ENCODE data around the gene STX2.
"Not testable (repeated sequence)": the region's sequence is repeated elsewhere in the genome, so short reads cannot be mapped to it uniquely, and the experiment has no call there.

STX2 gene

DNA sequence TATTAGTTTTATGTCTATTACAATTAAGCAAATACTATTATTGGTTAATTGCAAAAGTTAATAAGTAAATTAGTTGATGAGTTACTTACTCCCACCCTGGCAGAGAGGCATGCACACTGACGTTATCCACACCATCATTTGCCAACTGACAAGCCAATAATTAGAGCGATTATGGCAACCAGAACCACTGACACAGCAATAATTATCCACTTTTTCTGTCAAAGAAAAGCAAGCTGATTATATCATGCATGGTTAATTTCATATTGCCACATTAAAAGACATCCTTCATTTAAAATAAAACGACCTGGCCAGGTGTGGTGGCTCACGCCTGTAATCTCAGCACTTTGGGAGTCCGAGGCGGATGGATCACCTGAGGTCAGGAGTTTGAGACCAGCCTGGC lies 43.1 kb downstream of the STX2 start:
- no peak for DNase-seq

DNA sequence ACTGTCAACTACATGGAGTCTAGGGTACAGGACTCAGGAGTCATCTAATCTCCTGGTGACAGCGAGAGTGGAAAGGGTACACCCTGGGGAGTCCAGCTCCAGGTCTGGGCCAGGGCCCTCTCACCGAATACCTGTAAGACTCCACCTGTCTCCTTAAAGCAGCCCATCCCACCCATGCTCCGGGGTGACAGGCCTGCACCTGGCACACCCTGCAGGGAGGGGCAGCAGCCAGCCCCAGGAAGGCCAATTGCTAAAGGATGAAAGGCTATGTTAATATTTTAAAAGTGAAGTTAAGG lies 45.5 kb downstream of the STX2 start:
- DNase-seq, result no peak

DNA sequence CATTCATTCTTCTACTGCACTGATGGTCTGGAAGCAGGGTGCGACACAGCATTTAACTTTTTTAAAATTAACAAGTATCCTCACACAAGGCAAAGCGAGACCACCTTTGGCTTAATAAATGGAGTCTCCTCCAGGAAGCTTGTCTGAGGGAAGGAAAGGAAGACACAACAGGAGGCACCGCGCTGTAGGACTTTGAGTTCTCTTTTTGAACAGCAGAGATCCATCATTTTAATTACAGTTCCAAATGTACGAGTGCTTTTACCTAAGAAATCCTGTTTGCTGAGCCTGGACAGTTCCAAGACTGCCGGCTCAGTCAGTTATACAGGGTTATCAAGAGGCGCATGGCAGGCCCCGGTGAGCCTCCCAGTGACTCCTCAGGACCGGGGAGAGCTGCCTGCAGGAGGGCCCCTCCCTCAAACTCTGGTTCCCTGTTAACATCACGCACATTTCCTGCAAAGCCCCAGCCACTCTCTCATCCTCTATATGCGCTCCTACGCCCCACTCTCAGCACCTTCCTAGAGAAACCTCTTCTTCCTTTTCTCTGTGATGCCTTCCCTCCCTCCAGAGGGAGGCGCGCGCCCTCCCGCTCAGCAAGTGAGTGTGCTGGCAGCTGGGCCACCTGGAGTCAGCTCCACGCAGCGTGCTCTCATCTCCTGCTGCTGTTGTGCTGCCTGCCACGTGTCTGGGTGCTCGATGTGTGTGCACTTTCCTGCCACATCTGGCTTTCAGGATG lies 46.1 kb downstream of the STX2 start:
- DNase-seq, result no peak

DNA sequence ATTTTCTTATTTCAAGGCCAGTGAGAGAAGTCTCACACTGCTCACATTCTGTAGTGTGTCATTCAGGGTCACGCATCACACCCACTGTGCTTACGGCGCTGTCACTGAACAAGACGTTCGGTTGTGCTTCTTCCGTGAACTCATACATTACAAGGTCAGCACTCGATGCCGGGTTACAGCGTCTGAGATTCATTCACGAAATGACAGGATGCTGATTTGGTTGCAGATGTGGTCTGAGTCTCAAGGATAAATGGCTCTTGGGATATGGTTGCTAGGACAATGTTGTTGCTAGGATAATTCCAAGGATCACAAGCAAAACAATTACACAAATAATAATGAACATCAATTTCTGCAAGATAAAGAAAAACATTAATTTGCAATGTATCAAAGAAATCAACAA lies 47.4 kb downstream of the STX2 start:
- no peak for DNase-seq

DNA sequence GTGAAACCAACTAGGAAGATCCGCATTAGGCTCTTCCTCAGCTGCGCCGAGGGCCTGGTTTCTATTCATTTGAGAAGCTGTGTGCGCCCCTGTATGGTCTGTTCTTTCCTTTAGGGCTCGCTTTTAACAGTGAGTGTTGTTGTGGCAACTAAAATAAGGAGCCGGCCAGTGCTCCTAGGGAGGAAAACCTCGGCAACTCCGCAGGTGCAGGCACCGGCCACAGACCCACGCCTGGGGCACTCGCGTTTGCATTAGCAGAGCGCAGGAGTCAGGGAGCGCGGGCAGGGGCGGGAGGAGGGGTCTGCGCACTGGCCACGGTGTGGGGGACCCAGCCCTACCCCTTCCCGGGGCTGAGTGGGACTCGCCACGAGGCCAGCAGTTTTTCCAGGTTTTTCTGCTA lies 50.5 kb downstream of the STX2 start:
- no peak for DNase-seq

DNA sequence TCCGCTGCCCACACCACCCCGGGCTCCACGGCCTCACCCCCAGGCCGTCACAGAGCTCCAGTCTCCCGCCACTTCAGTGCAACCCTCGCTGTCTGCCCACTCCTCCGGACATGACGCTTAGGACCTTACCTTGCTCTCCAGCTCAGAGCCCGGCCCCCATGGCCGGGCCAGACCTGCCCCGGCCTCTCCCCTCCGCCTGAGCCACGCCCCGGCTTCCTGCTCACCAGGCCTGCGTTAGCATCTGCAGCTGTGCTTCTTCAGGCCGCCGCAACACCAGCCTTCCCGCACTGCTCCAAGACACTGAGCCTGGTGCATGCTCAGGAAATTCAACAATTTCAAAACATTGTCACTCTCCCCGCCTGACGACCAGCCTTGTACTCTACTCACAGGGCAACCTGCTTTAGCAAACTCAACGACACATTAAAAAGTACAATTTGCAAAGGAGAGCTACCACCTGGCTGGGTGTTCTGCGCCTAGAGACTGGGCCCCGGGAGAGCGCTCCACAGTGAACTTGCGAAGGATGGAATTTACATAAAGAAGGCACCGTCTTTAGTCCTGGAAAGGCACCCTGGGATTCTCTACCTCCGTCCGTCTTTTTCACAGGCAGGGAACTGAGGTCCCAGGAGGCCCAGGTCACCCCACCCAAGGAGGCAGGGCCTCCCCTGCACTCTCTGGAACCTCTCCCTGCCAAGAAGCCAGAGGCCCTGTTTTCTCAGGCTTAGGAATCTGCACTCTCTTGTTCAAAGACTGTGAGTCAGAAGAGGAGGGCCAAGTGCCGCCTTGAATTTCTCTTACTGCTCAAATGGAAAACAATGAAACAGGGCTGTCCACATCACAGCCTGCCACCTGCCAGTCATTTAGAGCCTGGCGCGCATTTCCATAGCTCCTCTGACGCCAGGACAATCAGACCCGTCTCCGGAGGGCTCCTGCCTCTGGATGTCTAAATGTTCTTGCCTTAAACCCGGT lies 51.3 kb downstream of the STX2 start:
- DNase-seq, result no peak

DNA sequence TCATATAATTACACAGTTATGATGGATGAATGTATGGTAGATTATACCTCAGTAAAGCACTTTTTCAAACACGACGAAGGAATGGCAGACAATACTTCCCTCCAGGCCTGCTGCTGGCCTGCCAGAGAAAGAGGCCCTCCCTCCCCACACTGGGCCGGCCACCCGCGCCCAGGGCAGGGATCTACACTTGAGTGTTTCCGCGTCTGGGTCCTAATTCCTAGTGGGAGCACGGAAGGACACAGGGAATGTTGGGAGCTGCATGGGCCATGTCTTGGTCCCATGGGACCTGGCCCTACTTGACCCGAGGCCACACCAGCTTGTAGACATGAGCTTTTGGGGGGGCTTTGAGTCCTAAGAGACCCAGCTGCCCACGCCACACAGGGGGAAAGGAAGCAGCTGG lies 52.0 kb downstream of the STX2 start:
- no peak for DNase-seq

DNA sequence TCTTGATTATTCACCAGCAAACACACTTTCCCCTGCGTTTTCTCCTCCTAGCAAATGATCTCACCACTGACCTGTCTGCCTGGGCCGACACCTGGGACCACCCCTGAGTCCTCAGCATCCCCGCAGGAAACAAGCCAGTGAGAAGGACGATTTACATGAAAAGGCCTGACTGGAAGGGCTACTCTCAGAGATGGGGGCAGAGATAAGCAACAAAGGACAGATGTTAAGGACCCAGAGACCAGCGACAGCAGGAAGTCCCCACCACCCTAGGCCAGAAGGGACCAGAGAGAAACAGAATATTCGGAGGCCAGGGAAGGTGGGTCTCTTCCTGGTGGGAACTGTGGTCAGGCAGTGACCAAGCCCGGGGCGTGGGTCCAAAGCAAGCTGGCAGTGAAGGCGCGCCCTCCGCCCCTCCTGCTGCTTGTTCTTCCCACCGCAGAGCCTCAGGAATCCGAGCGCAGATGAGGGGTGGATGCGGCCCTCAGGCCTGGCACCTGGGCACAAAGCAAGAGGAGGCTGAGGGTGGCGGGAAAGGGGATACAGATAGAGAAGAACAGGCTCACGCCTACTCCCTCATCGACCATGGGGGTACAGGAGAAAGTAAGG lies 55.8 kb downstream of the STX2 start:
- DNase-seq, result no peak

DNA sequence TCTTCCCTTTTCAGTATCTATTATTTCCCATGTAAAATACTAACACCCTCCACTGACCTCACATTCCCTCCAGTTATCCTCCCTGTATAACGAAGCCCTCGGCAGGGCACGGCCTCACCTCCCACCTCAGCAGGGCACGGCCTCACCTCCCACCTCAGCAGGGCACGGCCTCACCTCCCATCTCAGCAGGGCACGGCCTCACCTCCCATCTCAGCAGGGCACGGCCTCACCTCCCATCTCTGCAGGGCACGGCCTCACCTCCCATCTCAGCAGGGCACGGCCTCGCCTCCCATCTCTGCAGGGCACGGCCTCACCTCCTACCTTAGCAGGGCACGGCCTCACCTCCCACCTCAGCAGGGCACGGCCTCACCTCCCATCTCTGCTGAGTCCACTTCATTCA lies 56.8 kb downstream of the STX2 start:
- not testable (repeated sequence) for DNase-seq

DNA sequence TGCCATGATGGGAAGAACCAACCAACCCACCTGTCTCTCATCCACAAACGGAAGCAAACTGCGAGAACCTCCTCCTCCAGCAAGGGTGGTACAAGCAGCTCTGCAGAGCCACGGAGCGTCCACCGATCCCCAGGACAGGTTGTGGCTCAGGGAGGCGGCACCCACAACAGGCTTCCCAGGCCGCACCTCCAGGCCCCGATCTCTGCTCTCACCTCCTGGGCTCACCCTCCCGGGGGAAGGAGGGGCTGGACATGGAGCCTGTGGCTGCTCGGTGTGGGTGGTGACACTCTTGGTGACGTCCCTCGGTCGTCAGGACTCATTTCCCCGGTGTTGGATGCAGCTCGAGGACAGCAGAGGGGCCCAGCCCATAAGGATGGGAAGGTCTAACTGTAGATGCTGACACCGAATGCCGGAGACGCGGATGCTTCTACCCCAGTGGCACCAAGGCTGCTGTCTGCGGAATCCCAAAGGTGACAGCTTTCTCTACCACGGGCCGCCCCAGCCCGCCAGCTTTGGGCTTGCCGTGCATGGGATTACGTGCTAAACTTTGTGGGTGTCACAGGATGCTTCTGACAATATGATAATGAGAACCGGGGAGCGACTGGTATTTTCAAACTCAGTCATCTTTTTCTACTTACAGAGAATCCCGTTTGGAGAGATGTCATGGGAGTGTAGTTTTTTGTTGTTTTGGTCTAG lies 58.0 kb downstream of the STX2 start:
- DNase-seq, result no peak

DNA sequence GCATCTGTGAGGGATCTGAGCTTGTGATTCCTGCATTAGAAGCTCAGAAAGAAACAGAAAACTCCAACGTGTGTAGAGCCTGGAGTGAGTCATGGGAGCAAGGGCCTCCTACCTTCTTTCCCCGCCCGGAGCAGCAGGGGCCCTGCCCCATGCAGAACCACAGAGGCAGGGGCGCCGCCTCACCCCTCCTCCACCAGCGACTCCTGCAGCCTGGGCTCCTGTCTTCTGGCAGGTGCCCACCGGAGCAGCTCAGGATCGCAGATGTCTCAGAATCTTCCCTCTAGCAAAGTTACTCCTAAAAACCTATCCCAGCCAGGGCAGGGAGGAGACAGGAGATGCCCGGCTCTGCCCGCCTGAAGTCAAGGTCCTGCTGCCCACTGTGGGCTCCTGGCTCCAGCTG lies 58.7 kb downstream of the STX2 start:
- no peak for DNase-seq

DNA sequence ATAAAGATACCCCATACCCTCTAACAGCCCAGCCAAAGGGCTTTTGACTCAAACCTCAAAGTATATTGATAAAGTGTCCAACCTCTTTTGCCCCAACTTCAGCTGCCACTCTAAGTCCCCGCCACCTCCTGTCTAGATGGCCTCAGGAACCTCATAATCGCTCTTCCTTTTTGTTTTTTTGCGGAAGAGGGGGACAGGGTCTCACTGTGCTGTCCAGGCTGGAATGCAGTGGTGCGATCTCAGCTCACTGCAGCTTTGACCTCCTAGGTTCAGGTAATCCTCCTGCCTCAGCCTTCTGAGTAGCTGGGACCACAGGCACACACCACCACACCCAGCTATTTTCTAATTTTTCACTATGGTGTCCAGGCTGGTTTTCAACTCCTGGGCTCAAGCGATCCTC lies 60.3 kb downstream of the STX2 start:
- no peak for DNase-seq

DNA sequence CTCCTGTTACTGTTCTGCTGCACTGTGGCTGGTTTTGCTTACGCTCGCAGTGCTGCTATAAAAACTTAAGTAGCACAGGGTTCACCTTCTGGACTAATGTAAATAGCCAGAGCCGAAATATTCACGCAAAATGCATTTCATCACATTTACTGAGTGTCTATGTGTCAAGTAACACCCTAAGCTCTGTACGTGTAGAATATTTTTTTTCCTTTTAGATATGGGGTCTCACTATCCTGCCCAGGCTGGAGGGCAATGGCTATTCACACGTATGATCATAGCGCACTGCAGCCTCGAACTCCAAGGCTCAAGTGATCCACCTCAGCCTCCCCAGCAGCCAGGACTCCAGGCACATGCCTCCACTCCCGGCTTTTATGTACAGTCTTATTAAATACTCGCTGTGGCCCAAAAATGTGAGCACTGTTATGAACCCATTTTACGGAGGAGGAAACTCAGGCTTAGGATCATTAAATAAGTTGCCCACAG lies 62.2 kb downstream of the STX2 start:
- no peak for DNase-seq

DNA sequence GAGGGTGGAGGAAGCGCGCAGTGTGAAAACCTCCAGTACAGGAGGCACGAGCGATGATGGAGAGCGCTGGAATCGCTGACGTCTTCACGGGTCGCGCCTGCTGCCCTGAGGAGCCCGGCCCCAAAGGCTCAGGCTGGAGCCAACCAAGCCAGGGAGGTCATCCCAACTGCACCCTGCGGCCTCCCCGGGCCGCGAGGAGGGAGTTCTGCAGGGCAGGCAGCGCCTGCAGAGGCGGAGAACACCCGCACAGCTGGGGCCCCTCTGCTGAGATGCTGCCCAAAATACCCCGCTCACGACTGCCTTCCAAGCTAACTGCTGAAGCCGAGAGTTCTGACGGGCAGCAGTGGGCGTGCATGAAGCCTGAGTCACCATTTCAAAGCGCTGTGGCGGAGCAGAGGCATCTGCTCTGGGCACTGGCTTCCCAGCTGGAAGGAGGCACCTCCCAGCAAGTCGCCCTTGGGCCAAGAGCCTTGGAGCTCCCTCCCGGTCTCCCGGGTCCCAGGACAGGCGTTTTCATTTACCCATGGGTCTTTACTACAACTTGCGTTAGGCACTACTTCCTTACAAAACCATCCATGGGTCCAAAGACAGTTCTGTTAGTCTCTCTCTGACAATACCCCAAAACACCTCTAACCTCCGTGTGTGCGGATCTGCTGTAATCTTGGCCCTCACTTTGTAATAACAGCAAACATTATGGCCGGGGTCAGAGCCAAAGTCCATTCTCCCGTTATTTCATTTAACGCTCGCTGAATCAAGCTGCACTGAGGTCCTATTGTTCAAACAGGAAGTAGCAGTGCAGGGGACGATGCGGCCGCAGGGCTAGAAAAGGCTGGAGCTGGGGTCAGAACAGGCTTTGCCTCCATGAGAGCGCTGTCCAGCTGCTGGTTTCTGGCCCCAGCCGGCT lies 62.8 kb downstream of the STX2 start:
- peak; percentile 86 for DNase-seq

DNA sequence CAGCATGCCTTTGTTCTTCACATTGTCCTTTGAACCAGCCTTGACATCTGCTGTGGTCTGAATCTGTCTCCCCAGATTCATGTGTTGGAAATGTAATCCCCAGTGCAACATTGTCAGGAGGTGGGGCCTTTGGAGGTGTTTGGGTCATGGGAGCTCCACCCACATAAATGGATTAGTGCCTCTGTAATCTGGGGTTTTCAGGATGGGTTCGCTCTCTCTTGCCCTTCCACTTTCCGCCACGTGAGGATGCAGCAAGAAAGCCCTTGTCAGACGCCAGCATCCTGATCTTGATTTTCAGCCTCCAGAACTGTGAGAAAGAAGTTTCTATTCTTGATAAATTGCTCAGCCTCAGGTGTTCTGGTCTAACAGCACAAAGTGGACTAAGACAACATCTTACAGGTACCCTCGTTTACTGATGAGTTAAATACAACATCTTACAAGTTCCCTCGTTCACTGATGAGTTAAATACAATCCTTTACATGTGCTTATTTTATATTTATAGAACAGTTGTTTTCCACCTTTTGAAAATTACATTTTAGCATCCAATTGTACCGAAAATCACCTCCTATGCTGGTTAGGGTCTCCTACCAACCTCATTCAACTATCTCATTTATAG lies 68.5 kb downstream of the STX2 start:
- DNase-seq, result no peak

DNA sequence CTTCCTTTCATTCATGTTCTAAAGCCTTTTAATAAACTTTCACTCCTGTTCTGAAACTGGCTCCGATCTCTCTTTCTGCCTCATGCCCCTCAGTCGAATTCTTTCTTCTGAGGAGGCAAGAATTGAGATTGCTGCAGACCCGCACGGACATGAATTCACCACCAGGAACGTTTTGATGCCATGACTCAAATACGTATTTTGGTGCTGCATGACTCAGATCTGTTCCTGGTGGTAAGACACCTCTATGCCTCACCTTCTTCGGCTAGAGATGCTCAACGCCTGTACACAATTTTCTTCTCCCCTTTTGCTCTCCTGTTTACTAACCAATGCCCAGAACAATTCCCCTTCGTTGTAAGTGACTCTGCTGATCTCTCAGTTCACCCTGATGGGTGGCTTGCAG lies 70.9 kb downstream of the STX2 start:
- no peak for DNase-seq

DNA sequence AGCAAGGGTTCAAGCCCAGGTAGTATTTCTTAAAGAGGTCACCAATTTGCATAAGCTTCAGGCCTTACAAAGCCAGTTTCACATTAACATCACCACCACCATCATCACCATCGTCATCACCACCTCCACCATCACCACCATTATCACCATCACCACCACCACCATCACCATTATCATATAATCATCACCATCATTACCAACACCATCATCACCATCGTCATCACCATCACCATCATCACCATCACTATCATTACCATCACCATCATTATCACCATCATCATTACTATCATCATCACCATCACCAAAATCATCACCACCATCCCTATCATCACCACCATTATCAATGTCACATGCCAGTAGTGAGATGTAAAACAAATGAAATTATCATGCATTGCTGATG lies 72.6 kb downstream of the STX2 start:
- DNase-seq, result no peak

DNA sequence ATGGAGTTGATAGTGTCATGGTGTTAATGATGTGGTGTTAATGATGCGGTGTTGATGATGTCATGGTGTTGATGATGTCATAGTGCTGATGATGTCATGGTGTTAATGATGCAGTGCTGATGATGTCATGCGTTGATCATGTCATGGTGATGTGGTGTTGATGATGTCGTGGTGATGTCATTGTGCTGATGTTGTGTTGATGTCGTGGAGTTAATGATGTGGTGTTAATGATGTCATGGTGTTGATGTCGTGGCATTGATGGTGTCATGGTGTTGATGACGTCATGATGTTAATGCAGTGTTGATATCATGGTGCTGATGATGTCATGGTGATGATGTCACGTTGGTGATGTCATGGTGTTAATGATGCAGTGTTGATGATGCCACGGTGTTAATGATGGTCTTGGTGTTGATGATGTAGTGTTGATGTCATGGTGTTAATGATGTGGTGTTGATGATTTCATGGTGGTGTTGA lies 73.8 kb downstream of the STX2 start:
- peak; percentile 71 for DNase-seq

DNA sequence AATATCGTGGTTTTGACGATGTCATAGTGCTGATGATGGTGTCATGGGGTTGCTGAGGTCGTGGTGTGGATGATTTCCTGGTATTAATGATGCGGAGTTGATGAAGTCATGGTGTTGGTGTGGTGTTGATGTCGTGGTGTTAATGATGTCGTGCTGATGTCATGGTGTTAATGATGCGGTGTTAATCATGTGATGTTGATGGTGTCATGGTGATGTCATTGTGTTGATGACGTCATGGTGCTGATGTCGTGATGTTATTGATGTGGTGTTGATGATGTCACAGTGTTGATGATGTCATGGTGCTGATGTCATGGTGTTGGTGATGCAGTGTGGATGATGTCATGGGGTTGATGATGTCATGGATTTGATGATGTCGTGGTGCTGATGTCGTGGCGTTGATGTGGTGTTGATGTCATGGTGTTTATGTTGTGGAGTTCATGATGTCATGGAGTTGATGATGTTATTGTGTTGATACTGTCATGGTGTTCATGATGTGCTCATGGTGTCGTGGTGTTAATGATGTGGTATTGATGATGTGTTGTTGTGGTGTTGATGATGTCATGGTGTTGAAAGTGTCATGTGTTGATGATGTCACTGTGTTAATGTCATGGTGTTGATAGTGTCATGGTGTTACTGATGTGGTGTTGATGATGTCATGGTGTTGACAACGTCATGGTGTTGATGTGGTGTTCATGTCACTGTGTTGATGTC lies 74.4 kb downstream of the STX2 start:
- peak; percentile 83 for DNase-seq

DNA sequence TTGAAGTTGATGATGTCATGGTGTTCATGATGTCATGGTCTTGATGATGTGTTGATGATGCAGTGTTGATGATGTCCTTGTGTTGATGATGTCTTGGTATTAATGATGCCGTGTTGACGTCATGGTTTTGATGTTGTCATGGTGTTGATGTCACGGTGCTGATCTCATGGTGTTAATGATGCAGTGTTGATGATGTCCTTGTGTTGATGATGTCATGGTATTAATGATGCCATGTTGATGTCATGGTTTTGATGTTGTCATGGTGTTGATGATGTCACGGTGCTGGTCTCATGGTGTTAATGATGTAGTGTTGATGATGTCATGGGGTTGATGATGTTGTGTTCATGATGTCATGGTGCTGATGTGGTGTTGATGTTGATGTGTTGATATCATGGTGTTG lies 75.0 kb downstream of the STX2 start:
- peak; percentile 82 for DNase-seq

DNA sequence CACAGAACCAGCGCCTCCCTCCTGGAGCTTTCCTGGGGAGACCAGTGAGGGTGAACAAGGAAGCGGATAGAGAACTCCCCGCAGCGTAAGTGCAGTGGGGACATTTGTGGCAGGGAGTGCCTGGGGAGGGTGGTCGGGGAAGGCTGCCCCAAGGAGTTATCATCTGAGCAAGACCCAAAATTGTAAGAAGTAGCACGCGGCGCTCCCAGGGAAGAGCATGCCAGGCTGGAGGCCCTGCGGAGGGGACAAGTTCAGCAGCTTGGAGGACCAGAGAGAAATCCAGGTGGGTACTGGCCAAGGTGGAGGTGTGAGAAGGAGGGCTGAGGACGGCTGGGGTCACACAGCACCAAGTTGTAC lies 76.8 kb downstream of the STX2 start:
- DNase-seq, result peak; percentile 64
